Activated naive CD8-positive, alpha-beta T cell treated with anti-CD3 and anti-CD28 coated beads, Interleukin-2, amount 50 U/mL, for 24 hours (primary cell): ENCODE data around the gene CHRNA3.
"Not testable (repeated sequence)": the region's sequence is repeated elsewhere in the genome, so short reads cannot be mapped to it uniquely, and the experiment has no call there.

Experiments used
- ATAC-seq: fragments of 150-1000 bp; cut with Tn5 transposase; one replicate; pipeline ENCODE4 v1.10.0; 2021
- DNase-seq: peaks from one replicate; pipeline ENCODE4 v3.0.0; 2021
- H3K27ac Mint-ChIP-seq: one replicate; pipeline ENCODE4 v1.8.0; 2021; ENCODE audit warnings: mild to moderate bottlenecking, mixed read lengths
- H3K27me3 Mint-ChIP-seq: one replicate; pipeline ENCODE4 v1.8.0; 2021; ENCODE audit warnings: mixed read lengths
- H3K36me3 Mint-ChIP-seq: one replicate; pipeline ENCODE4 v1.8.0; 2021; ENCODE audit warnings: low read depth, mixed read lengths
- H3K4me1 Mint-ChIP-seq: one replicate; pipeline ENCODE4 v1.8.0; 2021; ENCODE audit warnings: mixed read lengths
- H3K4me3 Mint-ChIP-seq: one replicate; pipeline ENCODE4 v1.8.0; 2021; ENCODE audit warnings: mild to moderate bottlenecking, moderate library complexity, mixed read lengths
- H3K9me3 Mint-ChIP-seq: one replicate; pipeline ENCODE4 v1.8.0; 2021; ENCODE audit warnings: mixed read lengths

The CHRNA3 gene

GRCh38 chr15:78616506-78616905 is 4.3 kb downstream of the CHRNA3 start:
- peaks cover 25% of the 10 kb centered on the region for H3K27me3 Mint-ChIP-seq
- H3K4me1 Mint-ChIP-seq: peaks cover 6% of the 10 kb centered on the region
- no peak for DNase-seq
- no peak for ATAC-seq
- H3K36me3 Mint-ChIP-seq: no peaks in the 10 kb centered on the region
- no peaks in the 10 kb centered on the region for H3K9me3 Mint-ChIP-seq
- H3K27ac Mint-ChIP-seq: no peak overlapping the region
- no peak overlapping the region for H3K4me3 Mint-ChIP-seq

GRCh38 chr15:78615151-78615589 is 5.6 kb downstream of the CHRNA3 start:
- Mint-ChIP-seq H3K4me3 (no peak overlapping the region), H3K27ac (no peak overlapping the region), H3K9me3 (no peaks in the 10 kb centered on the region), H3K27me3 (peaks cover 20% of the 10 kb centered on the region), H3K4me1 (no peaks in the 10 kb centered on the region), H3K36me3 (no peaks in the 10 kb centered on the region)
- ATAC-seq: no peak
- no peak for DNase-seq

GRCh38 chr15:78614021-78614420 is 6.8 kb downstream of the CHRNA3 start:
- ATAC-seq: no peak
- Mint-ChIP-seq H3K27ac (no peak overlapping the region), H3K27me3 (peaks cover 11% of the 10 kb centered on the region), H3K4me1 (no peaks in the 10 kb centered on the region), H3K4me3 (no peak overlapping the region), H3K9me3 (no peaks in the 10 kb centered on the region), H3K36me3 (no peaks in the 10 kb centered on the region)
- DNase-seq: no peak

- H3K4me3 Mint-ChIP-seq, H3K4me1 Mint-ChIP-seq, H3K36me3 Mint-ChIP-seq, ATAC-seq, H3K27ac Mint-ChIP-seq, H3K9me3 Mint-ChIP-seq, DNase-seq: not testable (repeated sequence)
- peaks cover 17% of the 10 kb centered on the region for H3K27me3 Mint-ChIP-seq
These were observed 11.2 kb downstream of the CHRNA3 start for GRCh38 chr15:78609551-78609950.

GRCh38 chr15:78605680-78606079 is 15.1 kb downstream of the CHRNA3 start:
- Mint-ChIP-seq H3K9me3 (no peaks in the 10 kb centered on the region), H3K4me1 (no peaks in the 10 kb centered on the region), H3K27me3 (peaks cover 23% of the 10 kb centered on the region), H3K4me3 (no peak overlapping the region), H3K36me3 (no peaks in the 10 kb centered on the region), H3K27ac (no peak overlapping the region)
- DNase-seq (no peak), ATAC-seq (no peak)

- no peaks in the 10 kb centered on the region for H3K4me1 Mint-ChIP-seq
- no peaks in the 10 kb centered on the region for H3K36me3 Mint-ChIP-seq
- H3K4me3 Mint-ChIP-seq: no peak overlapping the region
- no peak overlapping the region for H3K27ac Mint-ChIP-seq
- DNase-seq (no peak), ATAC-seq (no peak)
- no peaks in the 10 kb centered on the region for H3K9me3 Mint-ChIP-seq
- peaks cover 22% of the 10 kb centered on the region for H3K27me3 Mint-ChIP-seq
These were observed 15.6 kb downstream of the CHRNA3 start for GRCh38 chr15:78605201-78605600.

GRCh38 chr15:78604420-78604819 is 16.4 kb downstream of the CHRNA3 start:
- Mint-ChIP-seq H3K27me3 (peaks cover 19% of the 10 kb centered on the region), H3K36me3 (no peaks in the 10 kb centered on the region), H3K4me3 (no peak overlapping the region), H3K27ac (no peak overlapping the region), H3K9me3 (no peaks in the 10 kb centered on the region), H3K4me1 (no peaks in the 10 kb centered on the region)
- DNase-seq: no peak
- ATAC-seq: no peak

GRCh38 chr15:78603467-78603866 is 17.3 kb downstream of the CHRNA3 start:
- Mint-ChIP-seq H3K36me3 (no peaks in the 10 kb centered on the region), H3K27me3 (peaks cover 17% of the 10 kb centered on the region), H3K9me3 (no peaks in the 10 kb centered on the region), H3K4me1 (no peaks in the 10 kb centered on the region), H3K27ac (no peak overlapping the region), H3K4me3 (no peak overlapping the region)
- no peak for DNase-seq
- ATAC-seq: no peak

- ATAC-seq: no peak
- H3K9me3 Mint-ChIP-seq: no peaks in the 10 kb centered on the region
These were observed 21.6 kb downstream of the CHRNA3 start for GRCh38 chr15:78599189-78599588.

GRCh38 chr15:78598348-78598747 is 22.4 kb downstream of the CHRNA3 start:
- Mint-ChIP-seq H3K9me3 (no peaks in the 10 kb centered on the region), H3K4me1 (no peaks in the 10 kb centered on the region), H3K36me3 (no peaks in the 10 kb centered on the region), H3K27me3 (peaks cover 5% of the 10 kb centered on the region), H3K27ac (no peak overlapping the region), H3K4me3 (no peak overlapping the region)
- DNase-seq (no peak), ATAC-seq (no peak)

More at GRCh38 chr15:78599189-78599588, 21.6 kb downstream of the CHRNA3 start:
- no peak for DNase-seq
- H3K4me3 Mint-ChIP-seq: no peak overlapping the region
- H3K4me1 Mint-ChIP-seq: no peaks in the 10 kb centered on the region
- peaks cover 5% of the 10 kb centered on the region for H3K27me3 Mint-ChIP-seq
- no peak overlapping the region for H3K27ac Mint-ChIP-seq
- H3K36me3 Mint-ChIP-seq: no peaks in the 10 kb centered on the region

GRCh38 chr15:78597583-78597982 is 23.2 kb downstream of the CHRNA3 start:
- Mint-ChIP-seq H3K36me3 (no peaks in the 10 kb centered on the region), H3K27me3 (peaks cover 3% of the 10 kb centered on the region), H3K27ac (no peak overlapping the region), H3K9me3 (no peaks in the 10 kb centered on the region), H3K4me1 (no peaks in the 10 kb centered on the region), H3K4me3 (no peak overlapping the region)
- DNase-seq: no peak
- ATAC-seq: no peak

GRCh38 chr15:78574944-78575343 is 45.9 kb downstream of the CHRNA3 start:
- no peak overlapping the region for H3K27ac Mint-ChIP-seq
- no peaks in the 10 kb centered on the region for H3K4me1 Mint-ChIP-seq
- H3K9me3 Mint-ChIP-seq: no peaks in the 10 kb centered on the region
- ATAC-seq: no peak
- peaks cover 1% of the 10 kb centered on the region for H3K27me3 Mint-ChIP-seq
- no peak overlapping the region for H3K4me3 Mint-ChIP-seq
- DNase-seq: no peak
- H3K36me3 Mint-ChIP-seq: no peaks in the 10 kb centered on the region

- H3K4me1 Mint-ChIP-seq: peaks cover 2% of the 10 kb centered on the region
- H3K27ac Mint-ChIP-seq: no peak overlapping the region
- no peaks in the 10 kb centered on the region for H3K9me3 Mint-ChIP-seq
- ATAC-seq: no peak
- H3K36me3 Mint-ChIP-seq: no peaks in the 10 kb centered on the region
- H3K4me3 Mint-ChIP-seq: no peak overlapping the region
- no peak for DNase-seq
- H3K27me3 Mint-ChIP-seq: peaks cover 1% of the 10 kb centered on the region
These were observed 47.4 kb downstream of the CHRNA3 start for GRCh38 chr15:78573416-78573815.

- no peak overlapping the region for H3K4me3 Mint-ChIP-seq
- H3K27me3 Mint-ChIP-seq: peaks cover 12% of the 10 kb centered on the region
- no peaks in the 10 kb centered on the region for H3K36me3 Mint-ChIP-seq
- no peaks in the 10 kb centered on the region for H3K9me3 Mint-ChIP-seq
- H3K27ac Mint-ChIP-seq: no peak overlapping the region
- DNase-seq: no peak
- peaks cover 13% of the 10 kb centered on the region for H3K4me1 Mint-ChIP-seq
- ATAC-seq: no peak
These were observed 49.4 kb downstream of the CHRNA3 start for GRCh38 chr15:78571382-78571781.

GRCh38 chr15:78570710-78571109 is 50.1 kb downstream of the CHRNA3 start:
- no peak for DNase-seq
- H3K27ac Mint-ChIP-seq: no peak overlapping the region
- H3K4me3 Mint-ChIP-seq: no peak overlapping the region
- H3K9me3 Mint-ChIP-seq: no peaks in the 10 kb centered on the region
- H3K27me3 Mint-ChIP-seq: peaks cover 14% of the 10 kb centered on the region
- H3K4me1 Mint-ChIP-seq: peaks cover 18% of the 10 kb centered on the region
- no peaks in the 10 kb centered on the region for H3K36me3 Mint-ChIP-seq
- ATAC-seq: no peak

GRCh38 chr15:78567531-78567930 is 53.3 kb downstream of the CHRNA3 start:
- Mint-ChIP-seq H3K4me1 (peaks cover 27% of the 10 kb centered on the region), H3K4me3 (peak overlapping the region; percentile 6), H3K27me3 (peaks cover 21% of the 10 kb centered on the region), H3K9me3 (no peaks in the 10 kb centered on the region), H3K27ac (no peak overlapping the region), H3K36me3 (no peaks in the 10 kb centered on the region)
- DNase-seq (no peak), ATAC-seq (no peak)
